Gastrocnemius medialis (tissue), 4 donors: ENCODE results near the gene TAMALIN. TPM values are rescaled to one million over a fixed set of nuclear protein-coding genes. Genes with fewer than 3 reads are reported as not detected.
A peak's percentile ranks its signal among the peaks of the same experiment; 100 is the strongest.

Experiments
- ATAC-seq, 2 donors: fragments of 150-250 bp; one replicate each; pipeline ENCODE4 v1.9.1; 2016
- DNase-seq, 2 donors: peaks; one replicate each; pipeline ENCODE4 v3.0.0-alpha.2; 2019
- H3K27ac ChIP-seq, 4 donors: fragments of 200-600 bp; sonication (generic); 1 replicate in 1 of 4; 2 replicates in 3 of 4; pipeline ENCODE4 v1.5.1; 2016 to 2018; ENCODE audit warnings: mild to moderate bottlenecking in 2 of 4, moderate library complexity in 1 of 4
- H3K27me3 ChIP-seq, 3 donors: fragments of 200-600 bp; sonication (generic) in 2 of 3; 1 replicate in 1 of 3; 2 replicates in 2 of 3; pipeline versions ENCODE4 v1.5.1 to v1.6.0; 2016 to 2019; ENCODE audit warnings: mild to moderate bottlenecking in 1 of 3, moderate library complexity in 1 of 3
- H3K36me3 ChIP-seq, 2 donors: fragments of 200-600 bp; sonication (generic) in 1 of 2; one replicate each; pipeline ENCODE4 v1.5.1; 2017 to 2018
- H3K4me1 ChIP-seq, 2 donors: fragments of 200-600 bp; sonication (generic) in 1 of 2; one replicate each; pipeline ENCODE4 v1.5.1; 2016 to 2017; ENCODE audit warnings: mild to moderate bottlenecking in 2 of 2
- H3K4me3 ChIP-seq, 4 donors: fragments of 200-600 bp; sonication (generic) in 3 of 4; 1 replicate in 1 of 4; 2 replicates in 3 of 4; pipeline ENCODE4 v1.5.1; 2016 to 2019; ENCODE audit warnings: mild to moderate bottlenecking in 2 of 4
- H3K9me3 ChIP-seq, 3 donors: fragments of 200-600 bp; sonication (generic) in 2 of 3; 1 replicate in 1 of 3; 2 replicates in 2 of 3; pipeline ENCODE4 v1.5.1; 2016 to 2019
- POLR2A ChIP-seq, 2 donors: fragments of 450-650 bp; IDR thresholded peaks; one replicate each; pipeline ENCODE4 v1.6.1; 2017; ENCODE audit warnings: antibody characterized with exemption in 2 of 2, mild to moderate bottlenecking in 2 of 2, moderate library complexity in 2 of 2
- in situ Hi-C, 4 donors: fragments of 200-750 bp; cut with MboI; loops; one replicate each; pipeline versions ENCODE4 v1.15.0 to v1.8.0; 2017; ENCODE audit warnings: low sequenced_read_pairs in 4 of 4
- intact Hi-C: fragments of 100-400 bp; cut with DNase I; formaldehyde crosslinking; loops from one replicate; pipeline ENCODE4 v1.15.1; 2023; ENCODE audit warnings: low total_unique reads
- total RNA-seq, 4 donors: library from RNA; depleted of rRNA; stranded (reverse); fragments of >200 nt; gene quantifications; one replicate each; pipeline versions ENCODE4 v1.1.0 to v1.2.3, GENCODE V29; 2016
- TF ChIP-seq, protein P1 (sequence below), 5 experiments: fragments of 450-650 bp in 3 of 5; fragments of 200-600 bp in 2 of 5; sonication (generic) in 2 of 5; IDR thresholded peaks in 4 of 5; conservative IDR thresholded peaks in 1 of 5; 1 replicate in 4 of 5; 2 replicates in 1 of 5; pipeline ENCODE4 v1.5.1; 2016 to 2019; ENCODE audit warnings: antibody characterized with exemption in 5 of 5, mild to moderate bottlenecking in 3 of 5, moderate library complexity in 3 of 5

TAMALIN gene
- total RNA-seq, 4 donors from 2014 or later: 9.3 to 14.9 (median 11.8) TPM

- peak; percentile 32 to 36 for ATAC-seq
- Histone ChIP-seq H3K27ac (peak overlapping the region in 3 of 4 donors; percentile 38 to 42 (median 39)), H3K4me3 (no peak overlapping the region), H3K9me3 (no peaks in the 10 kb centered on the region), H3K36me3 (peaks cover 0 to 27% of the 10 kb centered on the region in 2 donors), H3K4me1 (peaks cover 38 to 42% of the 10 kb centered on the region in 2 donors), H3K27me3 (no peaks in the 10 kb centered on the region)
- intact Hi-C loops: no loop called here
- in situ Hi-C loops: loop anchor here in 3 of 4 donors (10.0 kb wide), 2 partner anchors 48 to 78 kb away; no protein-coding TSS in a partner anchor
- TF ChIP-seq, protein P1, sequence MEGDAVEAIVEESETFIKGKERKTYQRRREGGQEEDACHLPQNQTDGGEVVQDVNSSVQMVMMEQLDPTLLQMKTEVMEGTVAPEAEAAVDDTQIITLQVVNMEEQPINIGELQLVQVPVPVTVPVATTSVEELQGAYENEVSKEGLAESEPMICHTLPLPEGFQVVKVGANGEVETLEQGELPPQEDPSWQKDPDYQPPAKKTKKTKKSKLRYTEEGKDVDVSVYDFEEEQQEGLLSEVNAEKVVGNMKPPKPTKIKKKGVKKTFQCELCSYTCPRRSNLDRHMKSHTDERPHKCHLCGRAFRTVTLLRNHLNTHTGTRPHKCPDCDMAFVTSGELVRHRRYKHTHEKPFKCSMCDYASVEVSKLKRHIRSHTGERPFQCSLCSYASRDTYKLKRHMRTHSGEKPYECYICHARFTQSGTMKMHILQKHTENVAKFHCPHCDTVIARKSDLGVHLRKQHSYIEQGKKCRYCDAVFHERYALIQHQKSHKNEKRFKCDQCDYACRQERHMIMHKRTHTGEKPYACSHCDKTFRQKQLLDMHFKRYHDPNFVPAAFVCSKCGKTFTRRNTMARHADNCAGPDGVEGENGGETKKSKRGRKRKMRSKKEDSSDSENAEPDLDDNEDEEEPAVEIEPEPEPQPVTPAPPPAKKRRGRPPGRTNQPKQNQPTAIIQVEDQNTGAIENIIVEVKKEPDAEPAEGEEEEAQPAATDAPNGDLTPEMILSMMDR (IDR thresholded peaks at IDR 0.05 in 4 of 5, conservative IDR thresholded peaks at IDR 0.05 in 1 of 5): no peak
- TF ChIP-seq POLR2A (IDR thresholded peaks at IDR 0.05): no peak
- peak in 1 of 2 donors; percentile 32 for DNase-seq
These were observed 33.9 kb upstream of the TAMALIN start for GRCh38 chr12:51972849-51973273.

- peak overlapping the region in 2 of 4 donors; percentile 38 to 39 for H3K27ac ChIP-seq
- intact Hi-C loops: no loop called here
- ATAC-seq: peak; percentile 50 to 55
These were observed 33.2 kb upstream of the TAMALIN start for GRCh38 chr12:51973560-51973959.

DNA sequence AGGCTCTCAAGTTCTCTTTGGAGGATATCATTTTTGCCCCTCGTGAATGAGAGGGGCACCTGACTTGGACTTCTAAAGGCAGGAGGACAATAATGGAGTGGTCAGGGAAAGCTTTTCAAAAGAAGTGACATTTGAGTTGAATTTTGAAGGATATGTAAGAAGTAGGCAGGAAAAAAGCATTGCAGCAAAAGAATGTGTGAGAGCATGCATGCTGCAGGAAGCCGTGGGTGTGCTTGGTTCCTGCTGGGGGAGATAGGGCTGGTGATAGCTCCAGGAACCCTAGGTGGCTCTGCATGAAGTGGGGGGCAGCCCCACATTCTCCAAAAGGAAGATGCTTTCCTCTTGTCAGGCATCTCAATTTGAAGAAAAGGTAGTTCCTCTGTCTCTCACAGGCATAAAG, 32.1 kb upstream of the TAMALIN start:
- DNase-seq: no peak
- Histone ChIP-seq H3K4me1 (peaks cover 38 to 40% of the 10 kb centered on the region in 2 donors), H3K36me3 (peaks cover 0 to 27% of the 10 kb centered on the region in 2 donors), H3K4me3 (no peak overlapping the region), H3K27me3 (no peaks in the 10 kb centered on the region), H3K27ac (no peak overlapping the region), H3K9me3 (no peaks in the 10 kb centered on the region)
- TF ChIP-seq POLR2A (IDR thresholded peaks at IDR 0.05): no peak
- TF ChIP-seq, protein P1 (IDR thresholded peaks at IDR 0.05 in 4 of 5, conservative IDR thresholded peaks at IDR 0.05 in 1 of 5): no peak
- ATAC-seq: no peak
- in situ Hi-C loops: loop anchor here (5.0 to 10.0 kb wide), 3 partner anchors 50 to 82 kb away; no protein-coding TSS in a partner anchor
- intact Hi-C loops: no loop called here

More at GRCh38 chr12:51973560-51973959, 33.2 kb upstream of the TAMALIN start:
- H3K4me3 ChIP-seq: no peak overlapping the region
- peaks cover 38 to 40% of the 10 kb centered on the region in 2 donors for H3K4me1 ChIP-seq
- TF ChIP-seq, protein P1 (IDR thresholded peaks at IDR 0.05 in 4 of 5, conservative IDR thresholded peaks at IDR 0.05 in 1 of 5): no peak
- no peak for TF ChIP-seq POLR2A (IDR thresholded peaks at IDR 0.05)
- in situ Hi-C loops: loop anchor here in 3 of 4 donors (10.0 kb wide), 2 partner anchors 49 to 79 kb away; no protein-coding TSS in a partner anchor
- H3K36me3 ChIP-seq: peaks cover 0 to 27% of the 10 kb centered on the region in 2 donors
- no peaks in the 10 kb centered on the region for H3K27me3 ChIP-seq
- no peak for DNase-seq
- H3K9me3 ChIP-seq: no peaks in the 10 kb centered on the region

DNA sequence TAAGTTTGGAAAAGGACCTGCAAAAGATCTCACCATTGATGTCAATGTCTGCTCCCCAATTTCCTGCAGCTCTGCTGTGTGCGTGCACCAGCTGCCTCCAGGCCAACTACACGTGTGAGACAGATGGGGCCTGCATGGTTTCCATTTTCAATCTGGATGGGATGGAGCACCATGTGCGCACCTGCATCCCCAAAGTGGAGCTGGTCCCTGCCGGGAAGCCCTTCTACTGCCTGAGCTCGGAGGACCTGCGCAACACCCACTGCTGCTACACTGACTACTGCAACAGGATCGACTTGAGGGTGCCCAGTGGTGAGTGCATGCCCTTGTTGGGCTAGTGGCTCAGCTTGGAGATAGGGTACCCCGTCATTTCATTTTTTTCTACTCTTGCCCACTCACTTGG, 31.6 kb upstream of the TAMALIN start:
- intact Hi-C loops: no loop called here
- Histone ChIP-seq H3K4me1 (peaks cover 38 to 40% of the 10 kb centered on the region in 2 donors), H3K27me3 (no peaks in the 10 kb centered on the region), H3K36me3 (peaks cover 0 to 27% of the 10 kb centered on the region in 2 donors), H3K27ac (no peak overlapping the region), H3K4me3 (no peak overlapping the region), H3K9me3 (no peaks in the 10 kb centered on the region)
- ATAC-seq (no peak), DNase-seq (no peak)
- TF ChIP-seq, protein P1 (IDR thresholded peaks at IDR 0.05 in 4 of 5, conservative IDR thresholded peaks at IDR 0.05 in 1 of 5): no peak
- in situ Hi-C loops: loop anchor here (5.0 to 10.0 kb wide), 3 partner anchors 50 to 83 kb away; no protein-coding TSS in a partner anchor
